HCT116 (cell line): ENCODE data around the gene AGAP1. TPM values are rescaled to one million over a fixed set of nuclear protein-coding genes. Genes with fewer than 3 reads are reported as not detected.

Source experiments
- ATAC-seq: fragments of 200-7000 bp; cut with Tn5 transposase; 2 replicates; pipeline ENCODE4 v1.9.1; 2020; ENCODE audit warnings: mild to moderate bottlenecking, moderate library complexity
- BruUV-seq: library from RNA; stranded (reverse); fragments of 400-500 nt; replicated peaks from 2 replicates; lab custom pipeline; 2021; lab: Mats Ljungman, UMichigan
- CTCF ChIA-PET: fragments of 300-600 bp; sonication (Branson Sonifier 250); formaldehyde crosslinking; loops from one replicate; lab custom pipeline; 2021; ENCODE audit warnings: antibody characterized with exemption; lab: Charles Lee
- POLR2A ChIA-PET: fragments of 300-600, 350-600 bp; sonication (Branson Sonifier 250); formaldehyde crosslinking; loops from one replicate; lab custom pipeline; 2021; ENCODE audit warnings: antibody characterized with exemption; lab: Charles Lee
- RAD21 ChIA-PET, 2 experiments: fragments of 300-600 bp; sonication (Branson Sonifier 250); formaldehyde crosslinking; loops; one replicate each; lab custom pipeline; 2023; ENCODE audit warnings: low total read pairs in 2 of 2; ENCODE audit not compliant: uncharacterized antibody in 2 of 2, unreplicated experiment in 2 of 2, low non-redundant PET in 1 of 2; lab: Charles Lee
- DNase-seq: peaks from one replicate; pipeline ENCODE4 v3.0.0-alpha.2; 2010; ENCODE audit warnings: low read depth, low spot score
- H2AFZ ChIP-seq: fragments of 200-600 bp; shearing (Covaris generic), sonication (generic); 2 replicates; pipeline ENCODE4 v1.6.1; 2017; ENCODE audit warnings: low read depth, mixed run types, mixed read lengths, antibody characterized with exemption, low read length; ENCODE audit not compliant: poor library complexity, severe bottlenecking
- H3K27ac ChIP-seq: 2 replicates; pipeline ENCODE4 v1.5.1; 2012; ENCODE audit warnings: low read depth, low read length
- H3K27me3 ChIP-seq: fragments of 200-600 bp; sonication (generic); 2 replicates; pipeline ENCODE4 v1.6.1; 2016; ENCODE audit warnings: mixed run types, low read length, mixed read lengths; ENCODE audit not compliant: insufficient read depth
- H3K36me3 ChIP-seq, 2 experiments: fragments of 200-500 bp in 1 of 2; fragments of 200-600 bp in 1 of 2; sonication (Bioruptor generic) in 1 of 2; sonication (generic) in 1 of 2; 2 replicates each; pipeline versions ENCODE4 v1.5.1 to v1.6.1; 2014 to 2016; ENCODE audit warnings: low read length in 2 of 2, inconsistent platforms in 1 of 2, mixed read lengths in 1 of 2, mixed run types in 1 of 2; ENCODE audit not compliant: insufficient read depth in 2 of 2, control insufficient read depth in 1 of 2
- H3K4me1 ChIP-seq, 2 experiments: fragments of 200-600 bp in 1 of 2; sonication (generic) in 1 of 2; 2 replicates each; pipeline versions ENCODE4 v1.5.1 to v1.6.1; 2012 to 2017; ENCODE audit warnings: low read length in 2 of 2, inconsistent platforms in 1 of 2, mild to moderate bottlenecking in 1 of 2, mixed read lengths in 1 of 2, mixed run types in 1 of 2, moderate library complexity in 1 of 2; ENCODE audit not compliant: insufficient read depth in 2 of 2, control insufficient read depth in 1 of 2
- H3K4me2 ChIP-seq: fragments of 200-600 bp; sonication (generic); 2 replicates; pipeline ENCODE4 v1.6.1; 2017; ENCODE audit warnings: mixed run types, low read length, mixed read lengths
- H3K4me3 ChIP-seq, 2 experiments: fragments of 200-600 bp in 1 of 2; sonication (generic) in 1 of 2; replicated peaks in 1 of 2; 2 replicates each; pipeline ENCODE4 v1.5.1; 2011 to 2016; ENCODE audit warnings: low read length in 2 of 2, control low read depth in 1 of 2, low read depth in 1 of 2, mild to moderate bottlenecking in 1 of 2, mixed read lengths in 1 of 2, mixed run types in 1 of 2
- H3K79me2 ChIP-seq: fragments of 200-600 bp; sonication (generic); 2 replicates; pipeline ENCODE4 v1.6.1; 2017; ENCODE audit warnings: mild to moderate bottlenecking, mixed run types, low read length, moderate library complexity, mixed read lengths; ENCODE audit not compliant: insufficient read depth
- H3K9ac ChIP-seq: fragments of 200-600 bp; sonication (generic); 2 replicates; pipeline ENCODE4 v1.6.1; 2016; ENCODE audit warnings: low read length, mixed read lengths
- H3K9me2 ChIP-seq: fragments of 200-600 bp; sonication (generic), shearing (Covaris generic); 2 replicates; pipeline ENCODE4 v1.6.1; 2017; ENCODE audit warnings: mixed run types, mild to moderate bottlenecking, moderate library complexity; ENCODE audit not compliant: insufficient read depth
- H3K9me3 ChIP-seq, 2 experiments: fragments of 200-500 bp in 1 of 2; fragments of 200-600 bp in 1 of 2; sonication (Bioruptor generic) in 1 of 2; sonication (generic) in 1 of 2; 2 replicates each; pipeline ENCODE4 v1.6.1; 2014 to 2017; ENCODE audit warnings: low read length in 2 of 2, mixed read lengths in 2 of 2, inconsistent platforms in 1 of 2, low read depth in 1 of 2, mild to moderate bottlenecking in 1 of 2, mixed run types in 1 of 2, moderate library complexity in 1 of 2; ENCODE audit not compliant: control insufficient read depth in 1 of 2, insufficient read depth in 1 of 2
- H4K20me1 ChIP-seq: fragments of 200-600 bp; sonication (generic), shearing (Covaris generic); 2 replicates; pipeline ENCODE4 v1.6.1; 2017; ENCODE audit warnings: mixed run types, mild to moderate bottlenecking, moderate library complexity; ENCODE audit not compliant: insufficient read depth
- ATF3 ChIP-seq: IDR thresholded peaks from 2 replicates; pipeline ENCODE4 v1.6.1; 2012
- CBX3 ChIP-seq: IDR thresholded peaks from 2 replicates; pipeline ENCODE4 v1.6.1; 2012; ENCODE audit warnings: low read depth
- CTCF ChIP-seq, 3 experiments: fragments of 200-600 bp in 1 of 3; sonication (generic) in 1 of 3; IDR thresholded peaks in 2 of 3; conservative IDR thresholded peaks in 1 of 3; 2 replicates each; pipeline ENCODE4 v1.5.1; 2012 to 2017; ENCODE audit warnings: low read depth in 2 of 3, low read length in 2 of 3, antibody characterized with exemption in 1 of 3, borderline replicate concordance in 1 of 3, control low read depth in 1 of 3, mild to moderate bottlenecking in 1 of 3, mixed read lengths in 1 of 3, mixed run types in 1 of 3, moderate library complexity in 1 of 3; ENCODE audit not compliant: insufficient read depth in 1 of 3
- EGR1 ChIP-seq: IDR thresholded peaks from 2 replicates; pipeline ENCODE4 v1.6.1; 2012; ENCODE audit warnings: low read depth
- ELF1 ChIP-seq: IDR thresholded peaks from 2 replicates; pipeline ENCODE4 v1.6.1; 2012; ENCODE audit warnings: low read depth, borderline replicate concordance
- EZH2 ChIP-seq: fragments of 200-600 bp; sonication (generic); IDR thresholded peaks from 2 replicates; pipeline ENCODE4 v1.6.1; 2017; ENCODE audit warnings: antibody characterized with exemption, mixed run types
- FOSL1 ChIP-seq: IDR thresholded peaks from 2 replicates; pipeline ENCODE4 v1.6.1; 2012; ENCODE audit warnings: low read depth
- MAX ChIP-seq: IDR thresholded peaks from 2 replicates; pipeline ENCODE4 v1.6.1; 2012
- POLR2A ChIP-seq: IDR thresholded peaks from 2 replicates; pipeline ENCODE4 v1.7.0; 2011; ENCODE audit warnings: borderline replicate concordance; ENCODE audit not compliant: insufficient read depth, insufficient read length; ENCODE audit errors: extremely low read depth
- POLR2AphosphoS5 ChIP-seq: IDR thresholded peaks from 2 replicates; pipeline ENCODE4 v1.6.1; 2011; ENCODE audit warnings: mild to moderate bottlenecking, low read depth, low read length, moderate library complexity
- RAD21 ChIP-seq: IDR thresholded peaks from 2 replicates; pipeline ENCODE4 v1.6.1; 2012; ENCODE audit warnings: low read depth, mild to moderate bottlenecking
- SIN3A ChIP-seq: IDR thresholded peaks from 2 replicates; pipeline ENCODE4 v1.6.1; 2012; ENCODE audit warnings: low read depth
- TCF7L2 ChIP-seq: IDR thresholded peaks from 2 replicates; pipeline ENCODE4 v1.7.0; 2011; ENCODE audit warnings: borderline replicate concordance, inconsistent platforms; ENCODE audit not compliant: insufficient read depth, insufficient read length; ENCODE audit errors: extremely low read depth
- YY1 ChIP-seq: IDR thresholded peaks from 2 replicates; pipeline ENCODE4 v1.6.1; 2011; ENCODE audit warnings: low read length, low read depth, moderate library complexity, mild to moderate bottlenecking; ENCODE audit not compliant: insufficient replicate concordance; ENCODE audit errors: extremely low read depth
- ZFX ChIP-seq: fragments of 450-650 bp; IDR thresholded peaks from 2 replicates; pipeline ENCODE4 v1.6.1; 2017
- ZNF274 ChIP-seq: fragments of 200-500 bp; sonication (Bioruptor generic); IDR thresholded peaks from 2 replicates; pipeline ENCODE4 v1.6.1; 2014; ENCODE audit warnings: mild to moderate bottlenecking, low read depth, low read length, inconsistent platforms
- intact Hi-C: fragments of 100-400 bp; cut with micrococcal nuclease; formaldehyde crosslinking; loops from 2 replicates; pipeline ENCODE4 v1.10.0; 2022
- total RNA-seq: library from RNA; stranded (reverse); gene quantifications from one replicate; pipeline ENCODE4 v1.2.1, GENCODE V29; 2021; ENCODE audit not compliant: unreplicated experiment

Gene AGAP1
- total RNA-seq, 1 experiment from 2014 or later = 43.8 TPM

- no peak for TF ChIP-seq SIN3A
- no peak for TF ChIP-seq RAD21
- no peak for TF ChIP-seq TCF7L2
- TF ChIP-seq EGR1 = no peak
- TF ChIP-seq ZNF274 = no peak
- no peak for TF ChIP-seq ATF3
- TF ChIP-seq CBX3 = no peak
- TF ChIP-seq FOSL1 = no peak
- TF ChIP-seq POLR2AphosphoS5 = no peak
- no peak for TF ChIP-seq EZH2
- TF ChIP-seq CTCF (IDR thresholded peaks at IDR 0.05 in 2 of 3, conservative IDR thresholded peaks at IDR 0.05 in 1 of 3; ENCODE audit: borderline replicate concordance in 1 of 3, insufficient read depth in 1 of 3, low read depth in 2 of 3, low read length in 2 of 3) = no peak
- TF ChIP-seq ZFX = no peak
- TF ChIP-seq POLR2A = no peak
- TF ChIP-seq ELF1 = no peak
- TF ChIP-seq YY1 = no peak
- TF ChIP-seq MAX = no peak
- CTCF ChIA-PET = interaction anchor here (5.0 kb wide), 2 partner anchors 16 to 398 kb away, joined by 25 to 112 read pairs; no protein-coding TSS in a partner anchor
- intact Hi-C loops = no loop called here
- no peak overlapping the region for H3K4me3 ChIP-seq
- H4K20me1 ChIP-seq = peaks cover 10% of the 10 kb centered on the region; the same call in 1 of the 2 replicates
- no peaks in the 10 kb centered on the region for H3K36me3 ChIP-seq
- H3K79me2 ChIP-seq = peaks cover 5% of the 10 kb centered on the region; the same call in 1 of the 2 replicates
- POLR2A ChIA-PET = no interaction called here
- no peak overlapping the region for H2AFZ ChIP-seq
- H3K27ac ChIP-seq = no peak overlapping the region
- RAD21 ChIA-PET = no interaction called here
- H3K4me1 ChIP-seq = no peaks in the 10 kb centered on the region
- H3K4me2 ChIP-seq = no peak overlapping the region
- ATAC-seq (no peak), DNase-seq (no peak)
- no peaks in the 10 kb centered on the region for H3K9me3 ChIP-seq
- no peaks in the 10 kb centered on the region for H3K27me3 ChIP-seq
- no peak overlapping the region for H3K9ac ChIP-seq
- H3K9me2 ChIP-seq = no peaks in the 10 kb centered on the region
- no TSS peak for BruUV-seq
Measured at GRCh38 chr2:235781775-235782174, 287.9 kb downstream of the AGAP1 start.
